MCF 10A (cell line): ENCODE data around the gene PKD2. TPM values are rescaled to one million over a fixed set of nuclear protein-coding genes. Genes with fewer than 3 reads are reported as not detected.

ENCODE experiments used
- BruUV-seq: library from RNA; stranded (reverse); fragments of 400-500 nt; replicated peaks from 2 replicates; lab custom pipeline; 2021; lab: Mats Ljungman, UMichigan
- CTCF ChIA-PET: fragments of 300-600 bp; sonication (Branson Sonifier 250); formaldehyde crosslinking; extraction: SDS; loops from one replicate; lab custom pipeline; 2021; ENCODE audit warnings: antibody characterized with exemption, inconsistent platforms; lab: Yijun Ruan, JAX
- POLR2A ChIA-PET: fragments of 300-600, 350-650 bp; sonication (Branson Sonifier 250); formaldehyde crosslinking; extraction: SDS; loops from one replicate; lab custom pipeline; 2020; ENCODE audit warnings: antibody characterized with exemption, inconsistent platforms; lab: Yijun Ruan, JAX
- DNase-seq: peaks from one replicate; pipeline ENCODE4 v3.0.0-alpha.2; 2018; ENCODE audit not compliant: unreplicated experiment
- H3K27ac Mint-ChIP-seq: one replicate; pipeline ENCODE4 v1.8.0; 2022; ENCODE audit warnings: mild to moderate bottlenecking, low read depth, mixed read lengths; ENCODE audit not compliant: unreplicated experiment
- H3K27me3 Mint-ChIP-seq: one replicate; pipeline ENCODE4 v1.8.0; 2022; ENCODE audit warnings: mixed read lengths; ENCODE audit not compliant: insufficient read depth, unreplicated experiment
- H3K36me3 Mint-ChIP-seq: one replicate; pipeline ENCODE4 v1.8.0; 2022; ENCODE audit warnings: mild to moderate bottlenecking, moderate library complexity, mixed read lengths; ENCODE audit not compliant: insufficient read depth, unreplicated experiment
- H3K4me1 Mint-ChIP-seq: one replicate; pipeline ENCODE4 v1.8.0; 2022; ENCODE audit warnings: mixed read lengths; ENCODE audit not compliant: insufficient read depth, unreplicated experiment
- H3K4me3 Mint-ChIP-seq: one replicate; pipeline ENCODE4 v1.8.0; 2022; ENCODE audit warnings: mild to moderate bottlenecking, moderate library complexity, mixed read lengths; ENCODE audit not compliant: unreplicated experiment
- H3K9me3 Mint-ChIP-seq: one replicate; pipeline ENCODE4 v1.8.0; 2022; ENCODE audit warnings: mixed read lengths; ENCODE audit not compliant: unreplicated experiment
- intact Hi-C: fragments of 100-400 bp; cut with micrococcal nuclease; formaldehyde crosslinking; loops from 2 replicates; pipeline ENCODE4 v1.14.1; 2022
- total RNA-seq: library from RNA; stranded (reverse); gene quantifications from 2 replicates; pipeline ENCODE4 v1.2.3, GENCODE V29; 2022
- TF ChIP-seq, protein P1 (sequence below): fragments of 200-600 bp; IDR thresholded peaks from one replicate; pipeline ENCODE4 v1.8.0; 2022; ENCODE audit warnings: antibody characterized with exemption, mild to moderate bottlenecking; ENCODE audit not compliant: unreplicated experiment

The PKD2 gene
- total RNA-seq, 1 experiment from 2014 or later, result 29.5 TPM

DNA sequence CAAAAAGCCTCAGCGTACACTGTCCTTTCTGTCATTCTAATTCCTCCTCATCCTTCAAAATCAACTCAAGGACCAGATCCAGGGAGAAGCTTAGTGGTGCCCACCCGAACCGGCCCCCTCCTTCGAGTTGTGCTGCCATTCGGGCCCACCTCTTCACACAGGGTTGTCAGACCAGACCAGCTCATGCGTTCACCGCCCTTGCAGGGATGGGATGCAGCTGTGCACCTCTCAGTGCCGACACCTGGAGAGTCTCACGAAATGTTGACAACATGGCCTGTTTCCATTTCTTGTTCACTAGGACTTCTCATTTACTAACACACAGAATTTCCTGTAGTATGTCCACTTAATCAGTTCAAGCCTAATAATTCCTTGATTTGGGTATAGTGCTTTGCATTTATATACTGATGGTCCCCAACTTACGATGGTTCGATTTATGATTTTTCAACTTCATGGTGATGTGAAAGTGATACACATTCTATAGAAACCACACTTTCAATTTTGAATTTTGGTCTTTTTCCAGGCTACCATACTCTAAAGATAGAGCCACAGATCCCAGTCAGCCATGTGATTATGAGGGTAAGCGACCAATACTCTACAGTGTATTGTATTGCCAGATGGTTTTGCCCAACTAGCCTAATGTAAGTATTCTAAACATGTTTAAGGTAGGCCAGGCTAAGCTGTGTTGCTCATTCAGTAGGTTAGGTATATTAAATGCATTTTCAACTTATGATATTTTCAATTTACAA is 23.3 kb downstream of the PKD2 start:
- Mint-ChIP-seq H3K36me3 (peaks cover 11% of the 10 kb centered on the region), H3K27ac (peak overlapping the region; percentile 79), H3K9me3 (peaks cover 8% of the 10 kb centered on the region), H3K4me1 (peaks cover 22% of the 10 kb centered on the region), H3K4me3 (no peak overlapping the region), H3K27me3 (no peaks in the 10 kb centered on the region)
- no TSS peak for BruUV-seq
- TF ChIP-seq, protein P1, sequence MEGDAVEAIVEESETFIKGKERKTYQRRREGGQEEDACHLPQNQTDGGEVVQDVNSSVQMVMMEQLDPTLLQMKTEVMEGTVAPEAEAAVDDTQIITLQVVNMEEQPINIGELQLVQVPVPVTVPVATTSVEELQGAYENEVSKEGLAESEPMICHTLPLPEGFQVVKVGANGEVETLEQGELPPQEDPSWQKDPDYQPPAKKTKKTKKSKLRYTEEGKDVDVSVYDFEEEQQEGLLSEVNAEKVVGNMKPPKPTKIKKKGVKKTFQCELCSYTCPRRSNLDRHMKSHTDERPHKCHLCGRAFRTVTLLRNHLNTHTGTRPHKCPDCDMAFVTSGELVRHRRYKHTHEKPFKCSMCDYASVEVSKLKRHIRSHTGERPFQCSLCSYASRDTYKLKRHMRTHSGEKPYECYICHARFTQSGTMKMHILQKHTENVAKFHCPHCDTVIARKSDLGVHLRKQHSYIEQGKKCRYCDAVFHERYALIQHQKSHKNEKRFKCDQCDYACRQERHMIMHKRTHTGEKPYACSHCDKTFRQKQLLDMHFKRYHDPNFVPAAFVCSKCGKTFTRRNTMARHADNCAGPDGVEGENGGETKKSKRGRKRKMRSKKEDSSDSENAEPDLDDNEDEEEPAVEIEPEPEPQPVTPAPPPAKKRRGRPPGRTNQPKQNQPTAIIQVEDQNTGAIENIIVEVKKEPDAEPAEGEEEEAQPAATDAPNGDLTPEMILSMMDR, result no peak
- intact Hi-C loops, result loop anchor here (10.0 kb wide), 1 partner anchor 424 kb away; the partner anchor contains the start of gene HERC5
- no peak for DNase-seq
- POLR2A ChIA-PET, result interaction anchor here (0.7 to 1.7 kb wide), 5 partner anchors 22 to 492 kb away, joined by 3 to 7 read pairs (median 4); partner anchors contain the start of genes PKD2 and PYURF
- CTCF ChIA-PET, result interaction anchor here (0.7 to 5.4 kb wide), 6 partner anchors 17 to 222 kb away, joined by 3 to 100 read pairs (median 3); no protein-coding TSS in a partner anchor

DNA sequence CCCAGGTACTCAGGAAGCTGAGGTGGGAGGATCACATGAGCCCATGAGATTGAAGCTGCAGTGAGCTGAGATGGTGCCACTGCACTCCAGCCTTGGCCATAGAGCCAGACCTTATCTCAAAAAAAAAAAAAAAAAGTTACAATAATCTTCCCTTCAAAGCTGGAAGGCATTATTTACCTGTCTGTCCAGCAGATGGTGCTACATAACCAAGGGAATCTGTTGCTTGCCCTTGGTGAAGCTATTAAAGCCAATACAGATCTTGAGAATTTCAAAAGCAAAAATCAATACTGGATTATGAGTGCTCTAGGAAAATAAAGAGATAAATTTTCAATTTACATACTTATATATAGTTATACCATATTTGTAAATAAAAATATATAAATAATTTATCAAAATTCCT is 25.9 kb downstream of the PKD2 start:
- Mint-ChIP-seq H3K36me3 (peaks cover 22% of the 10 kb centered on the region), H3K4me1 (peaks cover 10% of the 10 kb centered on the region), H3K27me3 (no peaks in the 10 kb centered on the region), H3K27ac (no peak overlapping the region), H3K4me3 (no peak overlapping the region), H3K9me3 (no peaks in the 10 kb centered on the region)
- POLR2A ChIA-PET, result interaction anchor here (0.6 to 2.1 kb wide), 6 partner anchors 9 to 1891 kb away, joined by 3 to 11 read pairs (median 6); no protein-coding TSS in a partner anchor
- intact Hi-C loops, result loop anchor here (1.0 to 10.0 kb wide), 3 partner anchors 179 to 481 kb away; partner anchors contain the start of gene HERC5
- no TSS peak for BruUV-seq
- DNase-seq, result peak; percentile 77
- CTCF ChIA-PET, result interaction anchor here (0.6 to 5.4 kb wide), 45 partner anchors 9 to 1433 kb away, joined by 3 to 100 read pairs (median 4); partner anchors contain the start of gene HERC5
- TF ChIP-seq, protein P1, result peak; percentile 69

DNA sequence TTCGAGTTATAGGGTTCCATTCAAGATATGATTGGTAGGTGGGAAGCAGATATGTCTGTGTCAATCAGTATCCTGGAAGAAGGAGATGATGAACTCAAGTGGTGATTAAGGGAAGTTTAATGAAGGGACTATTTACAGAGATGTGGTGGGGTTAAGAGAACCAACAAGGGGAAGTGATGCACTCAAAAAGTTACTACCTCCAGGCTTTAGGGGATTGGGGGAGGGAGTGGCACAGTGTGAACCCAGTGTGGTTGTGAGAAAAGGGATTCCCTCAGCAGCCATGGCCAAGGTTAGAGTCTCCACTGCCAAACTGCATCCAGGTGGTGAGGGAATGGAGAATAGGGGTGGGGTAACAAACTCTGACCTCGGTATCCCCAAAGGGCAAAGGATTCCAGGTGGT is 27.9 kb downstream of the PKD2 start:
- intact Hi-C loops, result loop anchor here (10.0 kb wide), 1 partner anchor 420 kb away; the partner anchor contains the start of gene HERC5
- DNase-seq, result no peak
- TF ChIP-seq, protein P1, result no peak
- POLR2A ChIA-PET, result interaction anchor here (1.2 kb wide), 1 partner anchor 177 kb away, joined by 3 read pairs; no protein-coding TSS in a partner anchor
- H3K27ac Mint-ChIP-seq, result no peak overlapping the region
- H3K36me3 Mint-ChIP-seq, result peaks cover 22% of the 10 kb centered on the region
- no peaks in the 10 kb centered on the region for H3K9me3 Mint-ChIP-seq
- CTCF ChIA-PET, result interaction anchor here (1.1 to 5.4 kb wide), 5 partner anchors 8 to 480 kb away, joined by 3 to 100 read pairs (median 3); no protein-coding TSS in a partner anchor
- BruUV-seq, result no TSS peak
- no peak overlapping the region for H3K4me3 Mint-ChIP-seq
- H3K27me3 Mint-ChIP-seq, result no peaks in the 10 kb centered on the region
- no peaks in the 10 kb centered on the region for H3K4me1 Mint-ChIP-seq

DNA sequence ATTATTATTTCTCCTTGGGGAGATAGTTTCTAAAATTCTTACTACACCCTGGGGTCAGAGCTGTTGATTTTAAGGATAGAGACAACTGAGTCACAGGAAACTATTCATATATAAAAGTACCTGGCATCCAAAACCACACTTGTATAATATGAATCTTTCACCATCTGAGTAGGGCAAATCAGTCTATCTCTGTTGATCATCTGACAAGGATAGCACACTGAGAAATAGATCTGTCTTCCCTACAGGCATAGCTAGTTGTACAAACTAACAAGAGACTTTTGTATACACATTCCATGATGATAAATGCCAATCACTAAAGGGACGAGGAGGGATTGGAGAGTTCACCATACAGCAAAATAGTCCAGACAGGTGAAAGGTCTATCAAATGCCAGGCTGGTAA is 30.0 kb downstream of the PKD2 start:
- ChIA-PET POLR2A (no interaction called here), CTCF (interaction anchor here (1.7 to 2.6 kb wide), 2 partner anchors 174 to 332 kb away, joined by 4 to 10 read pairs; no protein-coding TSS in a partner anchor)
- H3K27ac Mint-ChIP-seq, result no peak overlapping the region
- BruUV-seq, result no TSS peak
- peaks cover 15% of the 10 kb centered on the region for H3K36me3 Mint-ChIP-seq
- intact Hi-C loops, result loop anchor here (10.0 kb wide), 1 partner anchor 417 kb away; the partner anchor contains the start of gene HERC5
- H3K4me1 Mint-ChIP-seq, result no peaks in the 10 kb centered on the region
- TF ChIP-seq, protein P1, result no peak
- no peaks in the 10 kb centered on the region for H3K27me3 Mint-ChIP-seq
- no peak overlapping the region for H3K4me3 Mint-ChIP-seq
- H3K9me3 Mint-ChIP-seq, result no peaks in the 10 kb centered on the region
- no peak for DNase-seq
